Stimulated activated CD8-positive, alpha-beta memory T cell treated with anti-CD3 and anti-CD28 coated beads, Interleukin-4, amount 100 ng/mL, for 48 hours (primary cell): Measurements from ENCODE around the gene LMO7.
A peak's percentile ranks its signal among the peaks of the same experiment; 100 is the strongest.

Experiments
- DNase-seq: peaks from one replicate; pipeline ENCODE4 v3.0.0-alpha.2; 2020

LMO7 gene

DNA sequence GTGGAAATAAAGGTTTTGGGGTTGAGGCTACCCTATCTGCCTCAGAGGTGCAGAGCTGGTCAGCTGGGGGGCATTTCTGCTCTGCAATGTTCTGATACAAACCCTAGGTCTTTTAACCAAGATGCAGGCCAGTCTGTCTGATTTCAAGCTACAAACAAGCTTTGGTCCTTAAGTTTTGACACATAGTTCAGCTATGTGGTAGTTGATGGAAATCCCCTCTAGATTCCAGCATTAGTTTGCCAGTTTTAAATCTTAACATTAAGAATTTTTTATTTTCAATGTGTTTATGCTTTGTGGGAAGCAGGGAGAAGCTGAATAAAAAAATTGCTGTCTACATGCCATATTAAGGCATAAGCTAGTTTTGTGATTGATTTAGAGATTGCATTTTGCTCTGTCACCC, 225.7 kb downstream of the LMO7 start:
- no peak for DNase-seq

DNA sequence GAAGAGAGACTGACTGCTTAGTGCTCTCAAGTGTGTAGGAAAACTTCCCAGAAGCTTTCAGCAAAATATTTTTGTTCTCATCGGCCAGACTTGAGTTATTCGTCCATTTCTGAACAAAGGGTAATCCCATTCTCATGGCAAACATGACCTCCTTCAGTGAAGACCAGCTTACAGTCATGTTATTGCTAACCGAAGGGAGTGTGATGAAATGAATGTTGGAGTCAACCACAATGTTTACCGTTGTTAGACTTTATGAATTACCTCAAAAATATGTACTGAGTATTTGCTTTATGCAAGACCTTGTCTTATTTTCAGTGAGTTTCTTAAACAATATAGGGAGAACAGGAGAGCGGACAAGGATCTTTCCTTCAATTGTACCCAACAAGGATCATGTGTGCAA, 228.6 kb downstream of the LMO7 start:
- DNase-seq, result no peak

- no peak for DNase-seq
Observed at GRCh38 chr13:75867379-75868117, 231.4 kb downstream of the LMO7 start.

- DNase-seq, result no peak
Observed at GRCh38 chr13:75869981-75870380, 233.9 kb downstream of the LMO7 start.

DNA sequence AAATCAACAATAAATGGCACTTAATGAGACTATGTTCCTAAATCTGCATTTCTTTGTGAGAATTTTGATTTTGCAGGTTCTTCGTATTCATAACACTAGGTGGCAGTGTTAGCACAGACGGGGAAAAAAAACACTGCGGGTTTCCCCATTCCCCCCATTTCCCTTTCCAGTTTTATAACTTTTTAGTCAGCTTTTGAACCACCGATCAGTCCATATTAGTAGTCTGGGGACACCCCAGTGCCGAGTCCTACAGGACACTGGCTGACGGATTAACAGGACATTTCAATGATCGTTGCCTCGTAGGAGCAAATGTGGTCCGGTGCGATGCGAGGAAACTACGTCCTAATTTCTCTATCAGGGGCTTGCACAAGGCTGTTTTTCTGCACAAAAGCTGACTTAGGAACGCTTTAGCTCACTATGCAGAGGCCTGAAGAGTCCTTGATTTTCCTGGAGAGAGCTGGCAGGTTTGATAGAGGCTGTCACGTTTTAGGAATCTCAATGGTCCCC, 234.3 kb downstream of the LMO7 start:
- DNase-seq, result peak; percentile 32

- no peak for DNase-seq
Observed at GRCh38 chr13:75871059-75871458, 234.9 kb downstream of the LMO7 start.

GRCh38 chr13:75872980-75873379, 236.8 kb downstream of the LMO7 start:
- DNase-seq, result no peak

DNA sequence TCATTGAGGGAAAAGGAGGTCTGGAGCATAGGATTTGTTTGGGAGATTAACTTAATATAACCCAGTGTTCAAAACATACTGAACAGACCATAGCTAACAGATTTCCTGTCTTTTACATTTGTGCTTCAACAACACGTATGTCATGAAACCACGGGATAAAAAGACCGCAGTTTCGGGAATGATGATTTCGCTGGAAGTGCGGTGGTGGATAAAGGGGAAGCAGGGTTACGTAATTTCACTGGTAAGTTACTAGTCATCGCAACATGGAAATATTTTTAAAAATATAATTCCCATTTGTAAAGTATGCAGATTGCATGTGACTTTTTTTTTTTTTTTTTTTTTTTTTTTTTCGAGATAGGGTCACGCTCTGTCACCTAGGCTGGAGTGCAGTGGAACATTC, 237.4 kb downstream of the LMO7 start:
- no peak for DNase-seq

GRCh38 chr13:75875450-75875849, 239.3 kb downstream of the LMO7 start:
- DNase-seq, result no peak

GRCh38 chr13:75876142-75877050, 240.3 kb downstream of the LMO7 start:
- peak; percentile 55 for DNase-seq

DNA sequence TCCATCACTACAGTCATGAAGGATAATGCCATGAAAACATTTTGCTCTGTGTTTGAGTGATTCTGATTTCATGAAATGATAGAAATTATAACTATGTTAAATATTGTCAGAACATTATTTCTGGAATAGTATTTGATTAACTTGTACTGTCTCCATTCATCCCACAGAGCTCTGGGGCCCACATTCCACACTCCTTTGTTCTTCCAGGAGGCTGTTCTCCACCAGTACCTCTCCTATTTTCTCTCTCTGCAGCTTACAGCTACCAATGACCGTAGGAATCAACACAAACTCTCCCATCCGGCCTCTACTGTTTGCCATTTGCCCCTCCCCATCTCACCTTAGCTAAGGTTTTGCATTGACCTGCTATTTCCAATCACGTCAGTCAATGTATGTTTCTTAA, 240.9 kb downstream of the LMO7 start:
- DNase-seq, result no peak

DNA sequence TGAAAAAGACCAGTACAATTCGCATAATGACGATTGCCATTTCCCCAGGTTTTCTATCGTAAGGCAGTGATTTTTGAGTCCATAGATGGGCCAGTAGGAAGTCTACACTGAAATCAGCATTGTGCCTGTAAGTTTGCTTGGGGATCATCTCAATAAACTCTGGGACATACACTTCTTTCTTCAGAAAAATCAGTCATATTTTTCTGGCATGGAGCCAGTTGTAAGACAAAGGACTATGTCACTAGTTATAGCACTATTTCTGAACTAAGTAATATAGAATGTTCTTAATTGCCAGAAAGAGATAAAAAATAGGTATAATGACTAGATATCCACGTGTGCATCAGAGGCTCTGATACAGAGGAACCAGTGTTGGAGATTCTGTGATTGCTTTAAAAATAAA, 243.5 kb downstream of the LMO7 start:
- no peak for DNase-seq

DNA sequence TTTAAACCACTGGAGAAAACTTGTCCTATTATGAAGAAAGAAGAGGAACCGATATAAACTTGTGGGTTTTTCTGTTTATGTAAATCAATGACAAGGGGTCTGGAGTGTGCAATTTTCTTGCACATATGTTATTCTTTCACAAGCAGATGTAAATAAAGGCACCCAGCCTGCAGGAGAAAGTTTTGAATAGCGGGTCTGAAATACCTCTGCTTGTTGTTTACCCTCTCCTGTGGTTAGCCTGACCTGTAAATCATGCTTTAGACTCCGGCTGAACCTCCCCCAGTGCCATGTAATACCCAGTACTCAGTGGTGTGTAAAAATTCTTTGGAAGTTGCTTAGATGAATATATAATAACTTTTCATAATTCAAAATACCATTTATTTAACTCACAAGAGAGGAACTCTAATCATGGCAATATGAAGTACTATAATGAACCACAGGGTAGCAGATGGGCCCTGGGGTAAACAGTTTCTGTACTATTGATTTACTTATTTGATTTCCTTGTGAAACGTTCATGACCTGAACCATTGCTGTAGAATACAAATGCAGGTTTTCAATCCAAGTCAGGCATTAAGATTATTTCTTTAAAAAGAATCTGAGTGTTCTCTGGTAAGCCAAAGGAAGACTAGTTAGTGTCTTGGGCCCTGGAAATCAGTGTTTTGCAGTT, 245.1 kb downstream of the LMO7 start:
- no peak for DNase-seq

GRCh38 chr13:75882261-75882660, 246.1 kb downstream of the LMO7 start:
- DNase-seq, result no peak

DNA sequence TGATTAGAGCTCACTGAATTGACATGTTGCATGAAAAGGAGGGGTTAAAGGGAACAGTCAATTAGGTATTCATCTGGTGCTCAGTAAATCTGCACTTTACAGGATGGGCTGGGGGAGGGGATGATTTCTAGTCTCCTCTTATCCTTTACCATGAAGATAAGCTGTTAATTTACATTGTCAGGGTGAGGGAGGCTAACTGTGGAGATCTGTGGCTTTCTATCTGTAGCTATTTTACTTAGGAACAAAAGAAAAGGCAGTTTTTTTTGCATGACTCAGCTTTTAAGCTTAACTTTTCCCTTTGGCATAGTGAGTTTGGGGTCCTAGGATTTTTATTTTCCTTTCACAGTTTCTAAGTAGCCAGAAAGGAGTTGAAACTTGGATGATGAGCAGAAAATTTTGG, 253.3 kb downstream of the LMO7 start:
- DNase-seq, result no peak

GRCh38 chr13:75895168-75895567, 259.0 kb downstream of the LMO7 start:
- no peak for DNase-seq

DNA sequence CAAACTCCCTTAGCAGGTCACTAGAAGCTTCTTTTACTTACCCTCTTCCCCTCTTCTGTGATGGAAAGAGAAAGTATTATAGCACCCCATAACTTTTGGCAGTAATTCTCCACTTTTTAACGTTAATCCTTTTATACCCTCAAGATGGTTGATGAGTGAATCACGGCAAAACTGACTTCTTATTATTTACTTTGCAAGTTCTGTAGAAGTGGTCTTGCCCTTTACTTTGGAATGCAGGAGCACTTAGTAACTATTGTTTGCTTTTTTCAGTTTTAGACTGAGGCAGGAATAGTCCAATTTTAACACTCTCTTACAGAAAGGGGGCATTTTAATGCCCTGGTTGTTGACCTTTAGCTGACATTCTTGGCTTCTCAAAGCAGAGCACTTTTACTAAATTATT, 260.1 kb downstream of the LMO7 start:
- DNase-seq, result no peak

DNA sequence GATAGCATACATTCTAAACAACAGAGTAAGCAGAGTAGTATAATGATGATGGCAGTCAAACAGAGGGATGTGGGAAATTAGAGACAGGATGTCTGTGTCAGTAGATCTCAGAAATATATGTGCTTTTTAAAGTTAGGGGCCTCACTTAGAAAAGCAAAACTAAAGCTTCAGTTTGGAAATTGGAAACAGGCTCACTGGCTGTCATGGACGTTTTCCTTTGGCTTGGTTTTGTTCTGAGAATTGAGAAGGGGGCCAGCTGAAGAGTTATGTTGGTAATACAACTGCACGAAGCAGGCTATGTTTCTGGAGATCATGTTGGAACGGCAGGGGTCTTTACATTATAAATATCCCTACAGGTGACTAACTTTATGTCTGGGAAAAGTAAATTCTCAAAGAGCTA, 261.3 kb downstream of the LMO7 start:
- no peak for DNase-seq

DNA sequence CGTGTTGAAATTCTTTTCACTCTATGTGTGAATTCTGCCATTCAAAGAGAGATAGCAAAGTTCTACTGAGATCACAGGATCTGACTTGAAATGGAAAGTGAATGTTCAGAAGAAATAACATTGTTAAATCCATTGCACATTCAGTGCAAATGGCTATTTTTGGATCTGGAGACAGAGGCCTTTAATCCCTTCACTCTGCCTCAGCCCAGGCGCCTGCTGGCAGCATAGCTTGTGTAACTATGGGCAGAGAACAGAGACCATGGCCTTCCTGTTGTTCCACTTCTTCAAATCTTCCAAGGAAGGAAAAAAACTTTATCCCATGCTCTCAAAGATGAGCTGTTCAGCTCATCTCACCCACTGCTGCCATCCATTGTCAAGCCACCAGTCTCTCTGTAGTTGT, 265.4 kb downstream of the LMO7 start:
- DNase-seq, result no peak

GRCh38 chr13:75902166-75903104, 266.3 kb downstream of the LMO7 start:
- no peak for DNase-seq

DNA sequence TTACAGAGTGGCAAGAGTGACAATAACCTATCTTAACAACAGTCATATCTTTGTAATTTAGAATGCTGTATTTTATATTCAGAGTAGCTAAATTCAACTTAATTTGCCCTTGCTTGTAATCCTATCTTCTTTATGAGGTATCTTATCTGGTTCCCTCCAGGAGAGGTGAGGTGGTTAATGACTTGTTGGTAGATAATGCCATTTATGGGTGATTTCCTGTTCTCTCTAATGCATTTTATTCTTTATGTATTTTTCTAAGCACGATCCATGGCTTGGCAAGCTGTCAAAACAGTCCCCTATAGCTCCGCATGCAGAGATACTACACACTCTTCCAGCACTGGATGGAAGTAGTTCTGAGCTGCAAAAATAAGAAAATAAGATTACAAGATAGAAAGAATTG, 267.9 kb downstream of the LMO7 start:
- no peak for DNase-seq

GRCh38 chr13:75906315-75906714, 270.2 kb downstream of the LMO7 start:
- DNase-seq, result no peak
